Body of pancreas (tissue), 4 donors: Measurements from ENCODE around the gene PGA3. TPM values are rescaled to one million over a fixed set of nuclear protein-coding genes. Genes with fewer than 3 reads are reported as not detected.

Experiments
- ATAC-seq: fragments of 150-250 bp; one replicate; pipeline ENCODE4 v1.9.1; 2016
- DNase-seq, 4 donors: peaks; one replicate each; pipeline ENCODE4 v3.0.0-alpha.2; 2019
- H3K27ac ChIP-seq, 4 donors: fragments of 200-600 bp; sonication (generic); 1 replicate in 3 of 4; 2 replicates in 1 of 4; pipeline versions ENCODE4 v1.5.1 to v1.6.1; 2016 to 2019; ENCODE audit warnings: mild to moderate bottlenecking in 1 of 4, mixed read lengths in 1 of 4, moderate library complexity in 1 of 4
- H3K27me3 ChIP-seq, 2 donors: fragments of 200-600 bp; sonication (generic); one replicate each; pipeline ENCODE4 v1.6.0; 2016; ENCODE audit warnings: mild to moderate bottlenecking in 1 of 2
- H3K36me3 ChIP-seq, 2 donors: fragments of 200-600 bp; sonication (generic); replicated peaks in 1 of 2; 2 replicates each; pipeline ENCODE4 v1.5.1; 2016; ENCODE audit warnings: low read depth in 2 of 2; ENCODE audit not compliant: insufficient read depth in 1 of 2
- H3K4me1 ChIP-seq: fragments of 200-600 bp; sonication (generic); one replicate; pipeline ENCODE4 v1.6.0; 2016
- H3K4me3 ChIP-seq, 2 donors: fragments of 200-600 bp; sonication (generic); 1 replicate in 1 of 2; 2 replicates in 1 of 2; pipeline ENCODE4 v1.5.1; 2016 to 2019
- H3K9me3 ChIP-seq, 3 donors: fragments of 200-600 bp; sonication (generic); 1 replicate in 2 of 3; 2 replicates in 1 of 3; pipeline ENCODE4 v1.5.1; 2016
- CTCF ChIP-seq, 7 experiments: fragments of 450-650 bp in 4 of 7; fragments of 200-600 bp in 3 of 7; sonication (generic) in 3 of 7; IDR thresholded peaks; one replicate each; pipeline ENCODE4 v1.5.1; 2016 to 2019; ENCODE audit warnings: antibody characterized with exemption in 7 of 7
- POLR2A ChIP-seq, 3 donors: fragments of 450-650 bp; IDR thresholded peaks; one replicate each; pipeline ENCODE4 v1.6.1; 2016; ENCODE audit warnings: antibody characterized with exemption in 3 of 3, mild to moderate bottlenecking in 2 of 3
- WGBS, 2 donors: methylation state at CpG; one replicate each; pipeline ENCODE4 v1.1.5; 2017; 5-methylcytosine and 5-hydroxymethylcytosine counted together
- intact Hi-C: fragments of 100-400 bp; cut with DNase I; formaldehyde crosslinking; loops from one replicate; pipeline ENCODE4 v1.15.1; 2023
- total RNA-seq, 2 donors: library from RNA; depleted of rRNA; stranded (reverse); fragments of >200 nt; gene quantifications; one replicate each; pipeline ENCODE4 v1.1.0, GENCODE V29; 2016

The PGA3 gene
- total RNA-seq, 2 donors from 2014 or later: 26.4 TPM; not detected in 1

GRCh38 chr11:61157743-61158142, 45.6 kb upstream of the PGA3 start:
- ATAC-seq (no peak), DNase-seq (no peak)
- no peaks in the 10 kb centered on the region for H3K27me3 ChIP-seq
- peak overlapping the region in 2 of 4 donors; percentile 70 to 98 for H3K27ac ChIP-seq
- no peaks in the 10 kb centered on the region for H3K36me3 ChIP-seq
- TF ChIP-seq CTCF (IDR thresholded peaks at IDR 0.05): no peak
- TF ChIP-seq POLR2A (IDR thresholded peaks at IDR 0.05): no peak
- H3K9me3 ChIP-seq: no peaks in the 10 kb centered on the region
- WGBS, 2 donors: 53% methylated on average over 3 of the region's 3 CpGs
- intact Hi-C loops: no loop called here
- no peak overlapping the region for H3K4me3 ChIP-seq
- H3K4me1 ChIP-seq: peaks cover 63% of the 10 kb centered on the region

DNA sequence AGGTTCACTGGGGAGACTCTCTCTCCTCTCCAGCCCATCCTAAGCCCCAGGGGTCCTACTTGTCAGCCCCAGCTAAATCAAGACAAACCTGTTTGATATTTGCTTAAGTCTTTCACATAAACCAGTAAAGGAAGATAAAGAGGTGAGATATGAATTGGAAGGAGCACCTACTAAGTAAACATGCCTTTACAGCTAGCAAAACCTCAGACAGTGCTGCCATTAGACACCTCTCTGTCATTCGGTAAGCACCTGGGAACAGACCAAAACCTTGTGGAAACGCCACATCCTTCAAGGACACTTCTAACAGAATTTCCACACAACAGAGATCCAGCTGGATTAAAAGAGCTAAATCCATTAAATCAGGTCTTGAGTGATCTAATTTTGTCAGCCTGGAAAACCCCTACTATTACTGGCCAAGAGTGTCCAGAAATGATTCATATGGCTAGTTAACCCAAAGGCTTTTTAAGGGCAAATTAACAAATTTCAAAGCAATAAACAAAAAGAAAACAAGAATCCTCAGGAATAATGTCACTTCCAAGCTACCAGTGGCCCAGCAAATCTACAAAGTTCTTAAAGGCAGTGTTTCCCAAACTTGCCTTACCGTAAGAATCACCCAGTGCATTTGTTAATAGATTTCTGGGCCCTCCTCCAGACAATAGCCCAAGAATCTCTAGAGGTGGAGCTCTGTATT, 44.5 kb upstream of the PGA3 start:
- Histone ChIP-seq H3K36me3 (no peaks in the 10 kb centered on the region), H3K27me3 (no peaks in the 10 kb centered on the region), H3K4me3 (no peak overlapping the region), H3K27ac (peak overlapping the region in 3 of 4 donors; percentile 58 to 98 (median 70)), H3K4me1 (peaks cover 52% of the 10 kb centered on the region), H3K9me3 (no peaks in the 10 kb centered on the region)
- ATAC-seq: no peak
- WGBS, 2 donors: 6 to 10% methylated on average over 3 of the region's 3 CpGs
- intact Hi-C loops: no loop called here
- TF ChIP-seq CTCF (IDR thresholded peaks at IDR 0.05): no peak
- TF ChIP-seq POLR2A (IDR thresholded peaks at IDR 0.05): no peak
- DNase-seq: no peak

DNA sequence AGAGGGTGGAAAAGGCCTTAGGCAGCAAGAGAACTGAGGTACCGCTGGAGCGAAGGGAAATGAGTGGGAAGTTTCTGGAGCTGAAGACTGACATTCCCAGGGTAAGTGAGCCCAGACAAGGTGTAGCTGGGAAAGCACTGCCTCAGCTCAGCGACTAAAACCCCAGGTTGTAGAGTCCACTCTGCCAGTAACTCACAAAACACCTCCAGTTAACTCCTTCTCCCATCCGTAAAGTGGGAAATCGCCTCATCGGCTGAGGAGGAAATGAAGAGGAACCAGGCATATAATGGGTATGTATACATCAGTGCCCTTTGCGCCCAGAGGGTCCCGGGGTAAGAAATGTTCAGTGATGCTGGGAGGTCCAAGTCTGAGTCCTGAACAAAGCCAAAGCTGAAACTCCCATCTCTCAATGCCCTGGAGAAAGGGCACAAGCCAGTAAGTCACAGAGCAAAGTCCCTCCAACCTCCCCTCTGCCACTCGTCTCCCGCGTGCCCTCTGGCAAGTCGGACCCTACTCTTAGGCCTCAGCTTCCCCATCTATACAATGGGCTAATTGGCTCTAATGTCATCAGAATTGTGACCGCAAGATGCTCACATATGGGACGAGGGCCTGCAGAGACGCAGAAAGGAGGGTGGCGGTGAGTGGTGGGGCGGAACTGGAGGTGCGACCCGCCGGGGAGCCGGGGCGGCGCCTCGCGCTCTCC, 42.7 kb upstream of the PGA3 start:
- Histone ChIP-seq H3K9me3 (no peaks in the 10 kb centered on the region), H3K4me1 (peaks cover 52% of the 10 kb centered on the region), H3K4me3 (peak overlapping the region; percentile 49 to 77), H3K27me3 (no peaks in the 10 kb centered on the region), H3K36me3 (no peaks in the 10 kb centered on the region), H3K27ac (peak overlapping the region; percentile 89 to 98 (median 94))
- intact Hi-C loops: no loop called here
- 5 to 11% methylated on average over 16 to 23 of the region's 25 CpGs for WGBS, 2 donors
- ATAC-seq (no peak), DNase-seq (no peak)
- TF ChIP-seq POLR2A (IDR thresholded peaks at IDR 0.05) (peak in 2 of 3 donors; percentile 67 to 69), CTCF (IDR thresholded peaks at IDR 0.05) (no peak)

DNA sequence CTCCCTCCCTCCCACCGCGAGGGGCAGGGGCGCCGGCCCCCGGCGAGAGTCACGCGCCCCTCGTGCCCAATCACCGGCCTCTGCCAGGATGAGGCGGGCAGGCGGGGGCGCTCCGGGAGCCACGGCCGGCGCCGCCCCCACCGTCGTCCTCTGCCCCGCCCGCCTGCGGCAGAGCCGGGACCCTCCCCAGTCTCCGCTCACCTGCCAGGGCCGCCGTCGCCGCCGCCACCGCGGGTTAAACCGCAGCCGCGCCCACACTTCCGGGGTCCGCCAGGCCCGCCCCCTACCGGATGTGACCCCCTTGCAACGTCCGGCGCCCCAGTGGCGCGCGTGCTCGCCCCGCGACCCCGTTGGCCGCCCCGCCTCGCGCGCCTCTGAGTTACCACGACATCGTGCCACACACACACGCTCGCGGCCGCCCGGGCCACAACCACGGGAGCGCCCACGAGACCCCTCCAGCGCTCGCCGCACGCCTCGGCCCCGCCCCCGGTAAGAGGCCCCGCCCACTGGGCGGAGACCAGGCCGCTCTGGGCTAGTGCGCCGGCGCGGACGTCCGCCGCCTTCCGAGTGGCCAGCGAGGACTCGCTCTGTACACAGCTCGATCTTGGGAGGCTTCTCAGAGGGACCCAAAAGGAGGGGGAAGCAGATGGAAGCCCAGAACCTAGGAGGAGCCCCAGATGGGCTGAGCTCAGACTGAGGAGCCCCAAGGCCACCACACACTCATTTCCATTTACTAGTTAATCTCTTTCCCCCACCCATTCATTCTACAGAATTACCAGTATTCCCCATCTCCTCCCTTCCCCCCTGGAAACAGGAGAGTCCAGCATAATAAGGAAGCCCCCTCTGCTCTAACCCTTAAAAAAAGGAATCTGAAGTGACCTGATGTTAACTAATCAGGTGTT, 41.9 kb upstream of the PGA3 start, which contains the start of gene VPS37C:
TSS of gene VPS37C (minus strand) at position 237 of the 902 bp plus-strand sequence. CDS start 22,597 bp downstream, outside the sequence.
- H3K4me1 ChIP-seq: peaks cover 52% of the 10 kb centered on the region
- 0% methylated on average over 72 of the region's 85 CpGs; no CpG with 5 or more reads in 1 of the 2 donors for WGBS, 2 donors

More for the DNA sequence above, 41.9 kb upstream of the PGA3 start, which contains the start of gene VPS37C:
- peak; percentile 91 for ATAC-seq
- Histone ChIP-seq H3K27me3 (no peaks in the 10 kb centered on the region), H3K27ac (peak within 1 kb of the TSS; percentile 89 to 98 (median 94)), H3K4me3 (peak within 1 kb of the TSS; percentile 49 to 77), H3K9me3 (no peaks in the 10 kb centered on the region), H3K36me3 (no peaks in the 10 kb centered on the region)
- DNase-seq: peak; percentile 87 to 90 (median 88)
- TF ChIP-seq POLR2A (IDR thresholded peaks at IDR 0.05) (peak; percentile 52 to 68 (median 56)), CTCF (IDR thresholded peaks at IDR 0.05) (peak in 2 of 7 experiments; percentile 34 to 41)
- intact Hi-C loops: no loop called here
